GM21717 (cell line): ENCODE measurements around the gene POP5.

ENCODE experiments used
- ATAC-seq: cut with Tn5 transposase; IDR thresholded peaks from one replicate; pipeline ENCODE4 v1.9.1; 2021; ENCODE audit warnings: mild to moderate bottlenecking, moderate library complexity; ENCODE audit not compliant: unreplicated experiment

Gene POP5

GRCh38 chr12:120590741-120591407 lies 9.7 kb upstream of the POP5 start:
- ATAC-seq, result no peak

- ATAC-seq, result no peak
Measured at GRCh38 chr12:120588948-120589930, 8.0 kb upstream of the POP5 start.

GRCh38 chr12:120588371-120588770 lies 7.2 kb upstream of the POP5 start:
- ATAC-seq, result no peak

DNA sequence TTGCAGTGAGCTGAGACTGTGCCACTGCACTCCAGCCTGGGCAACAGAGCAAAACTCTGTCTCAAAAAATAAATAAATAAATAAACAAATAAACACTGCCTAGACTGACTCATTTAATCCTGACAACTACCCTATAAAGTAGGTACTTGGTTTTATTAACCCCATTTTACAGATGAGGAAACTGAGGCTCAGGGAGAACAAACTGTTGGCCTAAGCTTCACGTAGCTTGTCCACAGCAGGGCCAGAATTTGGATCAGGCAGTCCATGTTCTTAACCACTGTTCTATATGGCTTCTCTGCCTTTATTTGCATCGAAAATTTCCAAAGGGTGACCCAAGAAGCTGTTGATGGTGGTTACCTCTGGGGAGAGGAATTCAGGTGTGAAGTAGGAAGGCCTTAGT lies 5.7 kb upstream of the POP5 start:
- ATAC-seq, result no peak

GRCh38 chr12:120586206-120586605 lies 5.0 kb upstream of the POP5 start:
- ATAC-seq, result no peak

DNA sequence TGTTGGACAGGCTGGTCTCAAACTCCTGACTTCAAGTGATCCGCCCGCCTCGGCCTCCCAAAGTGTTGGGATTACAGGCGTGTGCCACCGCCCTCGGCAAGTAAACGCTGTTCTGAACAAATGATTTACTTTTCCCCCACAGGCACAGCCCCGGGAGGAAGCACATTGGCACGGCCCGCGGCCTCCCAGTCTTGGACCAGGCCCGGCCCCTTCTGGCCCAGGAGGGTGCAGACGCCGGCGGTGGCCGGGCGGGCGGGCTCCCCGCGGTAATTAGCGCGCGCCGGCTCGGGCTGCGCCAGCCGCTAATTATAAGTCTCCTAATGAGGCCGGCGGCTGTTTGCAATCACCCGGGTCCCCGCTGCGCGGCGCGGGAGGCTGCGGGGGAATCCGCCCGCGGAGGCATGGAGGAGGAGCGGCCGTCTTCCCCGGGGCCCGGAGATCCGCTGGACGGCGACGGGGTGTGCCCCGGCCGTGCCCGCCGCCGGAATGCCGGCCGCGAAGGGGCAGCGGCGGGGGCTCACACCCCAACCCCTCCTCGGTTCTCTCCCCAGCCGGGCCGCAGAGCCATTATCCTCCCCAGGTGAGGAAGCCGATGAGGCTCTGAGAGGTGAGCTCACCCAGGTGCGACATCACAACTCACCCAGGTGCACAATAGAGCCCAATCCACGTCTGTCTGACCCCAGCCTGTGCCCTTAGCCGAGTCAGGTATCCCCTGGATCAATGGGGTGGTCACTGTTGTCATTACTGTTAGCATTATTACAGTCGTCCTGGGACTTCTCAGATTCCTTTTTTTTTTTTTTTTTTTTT lies 3.3 kb upstream of the POP5 start:
- no peak for ATAC-seq

GRCh38 chr12:120583478-120584030 lies 2.4 kb upstream of the POP5 start:
- ATAC-seq, result no peak

DNA sequence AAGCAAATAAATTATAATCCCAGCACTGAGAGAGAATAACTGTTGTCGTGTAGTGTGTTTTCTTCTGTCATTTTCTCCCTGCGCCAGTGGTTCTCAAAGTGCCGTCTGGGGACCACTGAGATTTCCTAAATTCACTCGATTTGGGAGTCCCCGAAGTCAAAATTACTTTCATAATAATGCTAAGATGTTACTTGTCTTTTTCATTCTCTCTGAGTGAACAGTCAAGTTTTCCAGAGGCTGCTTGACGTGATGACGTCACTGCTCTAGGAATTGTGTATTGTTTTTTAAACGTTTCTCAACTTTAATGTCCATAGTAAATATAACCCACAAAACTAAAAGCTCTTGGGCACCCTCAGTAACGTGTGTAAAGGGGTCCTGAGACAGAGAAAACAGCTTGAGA lies 796 bp upstream of the POP5 start:
- no peak for ATAC-seq

GRCh38 chr12:120579179-120579578 lies 2.0 kb downstream of the POP5 start:
- ATAC-seq, result no peak

DNA sequence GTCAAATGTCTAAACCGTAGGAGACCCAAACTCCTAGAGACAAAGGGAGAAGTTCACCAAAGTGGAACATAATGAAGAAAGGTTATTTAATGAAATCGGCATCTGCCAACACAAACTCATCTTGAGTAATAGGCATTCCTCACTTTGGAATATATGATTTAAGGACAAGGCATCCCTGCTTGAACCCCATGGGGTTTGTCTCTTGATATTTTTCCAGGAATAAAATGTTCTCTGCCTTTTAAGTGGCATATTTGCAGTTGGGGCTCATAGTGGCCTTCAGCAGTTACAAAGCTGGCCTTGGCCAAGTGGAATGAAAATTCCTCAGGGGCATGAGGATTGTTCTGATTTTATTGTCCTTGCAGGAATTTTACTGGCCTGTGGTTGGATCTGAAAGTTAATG lies 7.1 kb downstream of the POP5 start:
- ATAC-seq, result no peak

DNA sequence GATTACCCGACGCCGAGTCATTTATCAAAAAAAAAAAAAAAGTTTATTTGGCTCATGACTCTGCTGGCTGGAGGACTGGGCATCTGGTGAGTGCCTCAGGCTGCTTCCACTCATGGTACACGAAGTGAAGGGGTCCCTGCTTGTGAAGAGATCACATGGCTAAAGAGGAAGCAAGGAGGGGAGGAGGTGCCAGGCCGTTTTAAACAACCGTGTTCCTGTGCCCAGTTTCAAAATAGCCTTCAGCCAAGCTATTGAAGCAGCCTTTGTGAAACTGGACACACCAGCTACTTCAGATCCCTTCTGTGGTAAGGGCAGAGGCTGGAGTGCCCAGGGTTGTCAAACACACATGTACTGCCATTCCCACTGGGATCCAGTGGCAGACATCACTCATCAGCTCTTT lies 7.6 kb downstream of the POP5 start:
- ATAC-seq, result no peak

- ATAC-seq, result no peak
Measured at GRCh38 chr12:120571299-120571698, 9.9 kb downstream of the POP5 start.

- ATAC-seq, result no peak
Measured at GRCh38 chr12:120563495-120563894, 17.7 kb downstream of the POP5 start.

GRCh38 chr12:120562906-120563305 lies 18.3 kb downstream of the POP5 start:
- ATAC-seq, result no peak

GRCh38 chr12:120557589-120557988 lies 23.6 kb downstream of the POP5 start:
- no peak for ATAC-seq

DNA sequence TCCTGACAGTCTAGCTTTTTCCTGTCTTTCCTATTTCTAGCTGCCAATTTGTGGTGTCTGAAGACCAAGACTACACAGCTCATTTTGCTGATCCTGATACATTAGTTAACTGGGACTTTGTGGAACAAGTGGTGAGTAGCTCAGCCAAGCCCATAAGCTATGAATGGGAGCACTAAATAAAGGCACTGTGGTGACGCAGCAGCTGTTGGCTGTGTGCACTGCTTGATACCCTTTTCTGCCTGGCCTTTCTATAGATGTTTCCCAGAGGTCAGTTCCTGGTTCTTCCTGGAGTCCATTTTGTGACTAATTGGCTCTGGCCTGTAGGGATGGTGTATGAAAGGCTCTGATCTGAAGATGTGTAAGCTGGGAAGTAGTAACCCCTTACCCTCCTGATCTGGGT lies 26.5 kb downstream of the POP5 start:
- no peak for ATAC-seq

- no peak for ATAC-seq
Measured at GRCh38 chr12:120546050-120546386, 35.2 kb downstream of the POP5 start.

DNA sequence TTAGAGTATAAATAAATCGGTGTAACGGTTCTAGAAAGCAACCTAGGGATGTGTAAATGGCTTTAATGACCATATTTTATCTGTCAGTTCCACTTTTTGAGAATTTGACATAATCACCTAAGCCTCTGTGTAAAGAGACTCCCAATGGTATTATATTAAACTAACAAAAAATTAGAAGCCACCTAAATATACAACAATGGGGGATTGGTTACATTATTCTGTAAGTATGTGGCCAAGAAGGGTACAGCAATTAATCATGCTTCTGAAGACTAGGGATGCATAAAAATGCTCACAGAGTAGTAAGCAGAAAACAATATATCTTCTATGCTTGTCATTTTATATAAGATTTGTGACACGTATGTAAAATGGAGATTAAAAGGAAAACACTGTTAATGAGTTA lies 36.5 kb downstream of the POP5 start:
- no peak for ATAC-seq

- no peak for ATAC-seq
Measured at GRCh38 chr12:120542166-120542565, 39.0 kb downstream of the POP5 start.

GRCh38 chr12:120540445-120540844 lies 40.8 kb downstream of the POP5 start:
- no peak for ATAC-seq

GRCh38 chr12:120539303-120539702 lies 41.9 kb downstream of the POP5 start:
- ATAC-seq, result no peak
